DMS79 (cell line): ENCODE data around the gene NSG1.
A peak's percentile ranks its signal among the peaks of the same experiment; 100 is the strongest.

Experiments used
- DNase-seq: peaks from one replicate; lab custom pipeline; 2025; lab: John Stamatoyannopoulos, UW

The NSG1 gene

DNA sequence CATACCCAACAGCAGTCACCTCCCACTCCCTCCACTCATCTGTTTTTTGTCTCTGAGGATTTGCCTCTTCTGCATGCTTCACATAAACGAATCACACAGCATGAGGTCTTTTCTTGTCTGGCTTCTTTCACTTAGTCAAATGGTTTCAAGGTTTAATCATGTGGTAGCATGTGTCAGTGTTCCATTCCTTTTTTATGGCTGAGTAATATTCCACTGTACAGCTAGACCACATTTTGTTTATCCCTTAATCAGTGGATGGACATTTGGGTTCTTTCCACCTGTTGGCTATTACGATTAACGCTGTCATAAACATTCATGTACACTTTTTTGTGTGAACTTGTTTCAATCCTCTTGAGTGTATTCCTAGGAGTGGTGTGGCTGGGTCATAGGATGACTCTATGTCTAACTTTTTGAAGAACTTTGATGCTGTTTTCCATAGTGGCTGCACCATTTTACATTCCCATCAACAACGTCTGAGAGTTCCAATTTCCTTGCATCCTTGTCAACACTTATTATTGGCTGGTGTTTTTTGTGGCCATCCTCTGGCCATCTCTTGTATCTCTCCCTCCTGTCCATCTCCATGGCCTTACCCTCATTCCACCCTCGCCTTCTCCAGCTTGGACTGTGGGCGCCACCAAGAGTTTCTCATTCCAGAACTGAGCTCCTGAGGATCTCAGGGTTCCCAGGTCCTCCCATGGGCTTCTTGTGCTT lies 12.4 kb upstream of the NSG1 start:
- no peak for DNase-seq

DNA sequence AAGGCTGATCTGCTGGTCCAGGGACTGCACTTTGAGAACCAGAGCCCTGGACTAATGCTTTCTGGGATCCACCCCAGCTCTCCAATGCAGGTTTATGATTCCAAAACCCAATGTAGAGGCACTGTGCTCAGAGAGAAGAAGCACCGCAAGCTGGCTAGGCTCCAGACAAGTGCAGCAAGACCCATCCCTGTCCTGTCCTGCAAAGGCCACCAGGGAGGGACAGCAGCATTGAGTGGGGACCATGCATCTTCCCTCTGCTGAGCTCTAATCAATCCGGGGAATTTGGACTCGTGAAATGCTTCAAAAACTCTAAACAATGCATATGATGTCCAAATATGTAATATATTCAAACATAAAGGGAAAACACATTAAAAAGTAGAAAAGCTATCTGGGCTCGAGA lies 10.8 kb upstream of the NSG1 start:
- DNase-seq, result no peak

DNA sequence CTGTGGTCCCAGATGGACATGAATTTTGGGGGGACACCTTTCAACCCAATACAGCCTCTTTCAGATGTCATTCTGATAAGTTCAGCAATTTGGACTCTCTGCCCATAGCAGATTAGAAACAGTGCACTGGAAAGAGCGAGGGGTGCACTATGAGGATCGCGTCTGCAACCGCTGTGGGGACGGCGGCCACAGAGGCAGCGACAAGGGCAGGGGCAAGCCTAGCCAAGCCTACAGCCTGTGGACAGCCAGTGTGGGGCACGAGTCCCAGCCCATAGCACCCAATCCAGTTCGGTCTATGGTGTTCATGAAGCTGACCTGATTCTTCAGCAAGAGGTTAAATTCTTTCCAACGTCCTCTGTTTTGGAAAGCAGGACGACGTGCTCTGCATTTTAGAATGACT lies 9.7 kb upstream of the NSG1 start:
- no peak for DNase-seq

DNA sequence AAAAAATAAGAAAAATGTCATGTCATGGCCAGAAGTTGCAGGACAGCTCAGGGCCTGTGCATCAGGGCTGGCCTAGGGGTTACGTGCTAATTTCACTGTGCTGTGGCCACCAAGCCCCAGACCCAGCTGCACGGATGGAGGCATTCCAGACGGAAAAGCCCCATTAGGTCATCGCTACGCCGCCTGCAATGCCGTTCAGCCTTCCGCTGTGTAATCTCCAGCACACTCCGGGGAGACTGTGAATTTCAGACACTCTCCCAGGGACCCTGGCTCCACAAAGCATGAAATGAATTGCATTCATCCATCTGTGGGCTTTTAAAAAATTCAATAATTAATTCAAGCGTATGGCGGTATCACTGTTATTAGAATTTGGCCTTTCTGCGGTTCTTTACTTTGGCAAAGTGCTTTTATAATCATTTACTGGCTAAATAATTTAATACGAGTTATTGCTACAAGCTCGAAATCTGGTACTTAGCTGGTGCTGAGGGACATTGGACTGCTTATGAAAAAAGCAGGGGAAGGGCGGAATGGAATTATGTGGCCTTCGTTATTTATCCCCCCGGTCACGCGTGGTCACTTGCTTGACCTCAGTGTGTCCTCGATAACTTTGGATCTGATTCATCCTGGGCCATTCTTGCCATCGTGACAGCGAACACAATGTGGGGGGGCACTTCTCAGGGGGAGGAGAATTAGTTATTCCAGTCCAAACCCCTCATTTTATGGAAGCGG lies 9.0 kb upstream of the NSG1 start:
- no peak for DNase-seq

DNA sequence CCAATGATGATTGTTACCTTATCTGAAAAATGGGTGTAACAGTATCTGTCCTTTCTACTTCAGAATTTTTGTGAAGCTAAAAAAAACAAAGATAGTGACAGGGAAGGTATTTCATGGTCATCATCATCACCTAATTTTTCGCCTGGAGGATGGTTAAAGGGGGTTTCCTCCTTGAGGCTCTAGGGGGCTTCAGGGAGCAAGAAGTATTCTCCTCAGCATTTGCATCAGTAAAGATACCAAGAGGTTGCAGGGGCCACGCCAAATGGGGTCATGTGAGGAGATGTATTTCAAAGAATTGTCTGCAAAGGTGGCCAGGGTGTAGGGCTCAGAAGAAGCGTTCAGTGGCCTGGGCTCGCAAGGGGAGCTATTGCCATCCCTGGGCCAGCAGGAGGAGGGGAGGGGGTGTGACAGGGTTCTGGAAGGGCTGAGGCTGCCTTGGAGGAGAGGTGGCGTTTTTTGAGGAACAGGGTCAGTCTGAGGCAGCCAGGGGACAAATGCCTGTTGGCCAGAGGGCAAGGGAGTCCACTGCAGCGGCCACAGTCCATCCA lies 7.3 kb upstream of the NSG1 start:
- DNase-seq, result no peak

DNA sequence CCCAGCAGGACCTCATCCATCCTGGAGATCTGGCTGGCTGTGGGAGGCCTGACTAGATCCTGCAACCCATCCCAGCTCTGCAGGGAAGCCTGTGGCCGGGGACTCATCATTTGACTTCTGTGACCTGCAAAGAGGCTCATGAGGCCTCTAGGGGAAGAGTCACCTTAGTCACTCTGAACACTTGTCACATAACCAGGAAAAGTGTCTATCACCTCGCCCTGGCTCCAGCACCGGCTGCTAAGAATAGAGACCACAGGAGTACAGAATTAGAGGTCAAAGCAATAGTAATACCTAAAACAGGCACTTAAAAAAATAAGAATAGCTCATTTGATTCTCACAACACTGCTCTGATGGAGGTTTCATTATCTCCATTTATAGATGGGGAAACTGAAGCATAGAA lies 3.8 kb upstream of the NSG1 start:
- no peak for DNase-seq

DNA sequence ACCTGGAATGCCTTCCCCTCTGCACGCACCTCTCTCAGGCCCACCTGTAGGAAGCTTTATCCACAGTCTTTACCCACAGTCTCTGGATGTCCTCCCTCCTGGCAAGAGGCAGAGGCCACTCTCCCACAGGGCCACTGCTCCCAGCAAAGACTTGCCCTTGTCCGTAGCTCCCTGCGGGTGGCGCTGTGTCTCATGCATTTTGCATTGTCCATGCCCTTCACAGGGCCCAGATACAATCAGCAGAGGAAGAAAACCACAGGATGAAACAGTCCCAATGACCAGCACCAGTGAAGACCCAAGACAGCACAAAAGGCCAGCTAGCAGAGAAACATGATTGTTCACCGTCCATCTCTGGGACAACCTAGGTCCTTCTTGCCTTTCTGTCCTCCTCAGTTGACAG lies 2.1 kb upstream of the NSG1 start:
- DNase-seq, result no peak

DNA sequence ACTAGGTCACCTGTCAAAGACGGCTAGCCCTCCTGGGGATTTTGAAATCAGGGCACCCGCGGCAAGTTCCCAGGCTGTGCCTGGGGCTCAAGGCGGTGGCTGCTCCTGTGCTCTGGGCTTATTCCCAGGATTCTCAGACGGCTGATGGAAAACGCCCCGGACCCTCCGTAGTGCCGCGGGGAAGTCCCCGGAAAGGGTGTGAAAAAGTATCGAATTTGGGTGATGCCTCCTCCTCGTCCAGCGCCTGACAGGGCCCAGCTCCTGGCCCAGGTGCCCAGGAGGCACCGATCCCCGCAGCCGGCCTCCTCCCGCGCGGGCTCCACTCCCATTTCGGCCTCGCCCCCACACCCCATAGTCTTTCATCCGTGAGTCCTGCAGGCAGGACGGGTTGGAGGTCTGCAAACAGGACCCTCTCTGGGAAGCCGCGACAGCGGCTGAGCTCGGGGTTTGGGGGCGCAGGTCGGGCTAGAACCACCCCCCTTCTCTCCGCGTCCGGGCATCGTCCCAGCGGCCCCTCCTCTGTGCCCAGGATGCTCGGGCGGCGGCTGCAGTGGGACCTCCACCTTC lies 1.1 kb upstream of the NSG1 start:
- DNase-seq, result no peak

DNA sequence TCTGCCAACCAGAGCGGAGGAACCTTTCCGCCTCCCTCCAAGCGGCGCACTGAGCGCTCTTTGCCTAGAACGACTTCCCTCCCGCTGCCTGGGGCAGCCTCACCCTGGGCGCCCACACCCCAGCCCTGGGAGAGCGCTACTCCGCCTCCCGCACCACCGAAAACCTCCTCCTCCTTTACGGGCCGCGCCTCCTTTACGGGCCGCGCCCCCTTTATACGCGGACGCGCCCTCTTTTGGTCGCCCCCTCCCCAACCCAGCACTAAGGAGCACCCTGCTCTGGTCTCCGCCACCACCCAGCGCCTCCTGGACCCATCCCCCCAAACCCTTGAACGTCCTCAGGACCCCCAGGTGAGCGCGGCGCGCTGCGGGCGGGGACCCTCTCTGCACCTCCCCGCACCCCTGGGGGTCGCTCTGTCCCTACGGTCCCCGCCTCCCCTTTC lies 586 bp upstream of the NSG1 start:
- DNase-seq, result peak; percentile 4

DNA sequence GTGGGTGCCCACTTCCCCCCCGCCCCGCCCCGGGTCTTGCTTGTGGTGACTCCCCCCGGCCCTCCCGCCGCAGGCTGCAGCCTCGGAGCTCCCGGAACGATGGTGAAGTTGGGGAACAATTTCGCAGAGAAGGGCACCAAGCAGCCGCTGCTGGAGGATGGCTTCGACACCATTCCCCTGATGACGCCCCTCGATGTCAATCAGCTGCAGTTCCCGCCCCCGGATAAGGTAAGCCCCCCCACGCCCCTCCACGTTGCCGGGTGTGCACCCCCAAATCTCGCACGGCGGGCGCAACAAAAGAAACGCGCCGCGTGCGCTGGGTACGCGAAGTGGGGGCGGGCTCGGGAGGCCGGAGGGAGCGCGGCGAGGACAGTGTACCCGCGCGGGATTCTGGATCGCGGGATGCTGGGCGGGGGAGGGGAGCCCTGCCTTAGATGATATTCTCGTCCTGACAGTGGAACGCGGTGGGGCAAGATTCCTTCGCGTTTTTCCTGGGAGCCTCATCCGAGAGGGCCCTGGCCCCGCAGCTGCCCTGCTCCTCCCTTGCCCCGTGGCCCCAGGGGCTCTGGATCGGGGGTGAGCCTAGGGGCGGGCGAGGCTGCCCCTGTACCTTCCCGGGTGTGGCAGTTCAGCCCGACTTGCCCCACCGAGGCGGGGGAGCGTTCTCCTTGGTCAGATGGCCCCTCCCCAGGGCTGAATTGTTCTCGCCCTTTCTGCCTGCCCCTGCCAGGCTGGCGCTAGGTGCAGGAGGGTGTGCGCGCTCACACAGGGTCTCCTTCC lies 819 bp downstream of the NSG1 start:
- peak; percentile 10 for DNase-seq

DNA sequence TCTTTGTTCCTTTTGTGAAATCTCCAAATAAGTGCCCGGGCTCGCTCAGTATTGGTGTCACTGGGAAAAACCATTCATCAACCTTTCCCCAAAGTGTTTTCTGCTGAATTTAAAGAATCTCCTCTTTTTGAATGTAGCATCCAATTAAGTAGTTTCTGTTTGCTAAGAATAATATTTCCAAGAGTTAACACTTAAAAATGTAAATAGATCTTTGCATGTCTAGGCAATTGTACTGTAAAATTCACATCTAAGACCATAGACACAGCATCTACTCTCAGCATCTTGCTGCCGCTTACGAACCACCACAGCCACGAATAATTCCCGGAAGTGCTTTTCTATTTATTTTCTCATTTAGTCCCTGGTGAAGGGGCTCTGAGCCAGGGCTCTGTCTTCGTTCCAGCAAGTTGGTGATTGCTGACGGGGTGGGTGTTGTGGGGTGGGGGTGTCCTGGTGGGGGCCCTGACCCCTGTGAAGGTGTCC lies 1.4 kb downstream of the NSG1 start:
- DNase-seq, result no peak

DNA sequence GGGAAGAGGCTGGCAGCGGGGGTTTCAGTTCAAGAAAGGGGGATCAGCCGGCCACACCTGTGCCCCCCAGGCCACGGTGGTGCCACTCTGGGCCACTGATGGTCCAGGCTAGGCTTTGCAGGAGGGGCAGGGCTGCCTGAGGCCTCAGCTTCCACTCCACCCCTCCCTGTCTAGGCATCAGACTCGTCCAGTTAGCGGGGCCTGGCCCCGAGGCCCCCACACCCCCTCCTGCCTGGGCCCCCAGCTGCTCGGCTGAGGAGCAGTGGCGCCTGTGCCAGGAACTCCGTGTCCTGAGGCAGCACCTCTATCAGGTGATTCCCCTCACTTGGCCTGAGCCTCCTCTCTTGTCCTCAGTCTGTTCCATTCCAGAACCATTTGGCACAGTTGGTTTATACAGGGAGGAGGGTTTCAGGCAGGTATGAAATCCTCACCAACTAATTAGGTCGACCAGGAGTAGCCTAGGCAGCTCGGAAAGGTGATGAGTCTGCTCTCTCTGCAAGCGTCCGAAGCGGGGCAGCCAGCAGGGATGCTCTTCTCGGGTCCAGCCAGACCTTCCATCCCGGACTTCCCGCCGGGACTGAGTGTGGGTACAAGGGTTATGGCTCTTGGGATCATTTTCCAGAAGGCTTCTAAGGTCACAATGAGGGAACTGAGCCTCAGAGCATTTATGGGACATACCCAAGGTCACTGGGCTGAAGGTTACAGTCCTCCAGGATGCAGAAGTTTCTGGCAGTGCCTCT lies 2.1 kb downstream of the NSG1 start:
- no peak for DNase-seq

DNA sequence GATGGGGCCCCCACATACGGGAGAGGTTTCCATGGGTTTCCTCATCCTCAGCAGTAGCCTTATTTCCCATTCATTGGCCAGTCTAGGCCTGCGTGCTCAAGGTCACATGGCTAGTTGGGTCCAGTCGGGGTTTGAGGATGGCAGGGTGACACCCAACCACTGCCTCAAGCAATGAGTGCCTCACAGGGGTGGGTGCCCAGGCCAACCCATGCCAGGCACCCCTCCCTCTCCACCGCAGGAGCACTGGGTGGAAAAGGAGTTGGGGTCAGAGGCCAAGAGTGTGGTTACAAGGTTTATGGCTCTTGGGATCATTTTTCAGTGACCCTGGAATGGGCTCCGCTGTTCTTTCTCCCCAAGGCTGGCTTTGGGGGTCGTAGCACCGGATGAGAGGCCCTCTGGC lies 3.1 kb downstream of the NSG1 start:
- DNase-seq, result no peak

DNA sequence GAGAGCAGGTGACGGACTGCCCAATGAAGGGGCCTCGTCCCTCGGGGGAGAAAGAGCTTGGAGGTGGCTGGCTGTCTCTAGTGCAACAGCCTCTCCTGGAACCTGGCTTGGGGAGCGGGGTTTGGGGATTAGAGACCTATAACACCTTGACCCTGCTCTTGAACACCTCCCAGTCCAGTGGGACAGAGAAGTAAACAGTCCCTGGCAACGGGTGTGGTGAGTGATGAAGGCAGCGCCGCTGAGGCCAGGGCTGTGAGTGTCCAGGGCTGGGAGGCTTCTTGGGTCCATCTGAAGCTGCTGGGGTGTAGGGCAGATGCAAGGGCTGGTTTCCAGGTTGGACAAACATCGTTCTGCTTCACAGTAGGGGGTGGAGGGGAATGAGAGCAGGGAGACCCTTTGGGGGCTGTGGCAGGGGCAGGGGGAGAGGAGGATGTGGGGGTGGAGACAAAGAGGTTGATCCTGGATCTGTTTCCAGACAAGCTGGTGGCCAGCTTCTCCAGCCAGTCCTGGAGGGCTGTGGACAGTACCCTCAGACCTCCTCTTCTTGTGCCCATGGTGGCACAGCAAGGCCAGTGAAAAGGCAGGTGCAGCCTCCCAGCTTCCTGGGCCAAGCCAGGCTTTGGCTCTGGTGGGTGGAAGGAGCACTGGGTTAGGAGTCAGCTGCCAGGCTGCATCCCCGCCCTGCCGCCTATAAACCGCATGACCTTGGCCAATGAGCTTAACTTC lies 3.8 kb downstream of the NSG1 start:
- DNase-seq, result no peak

DNA sequence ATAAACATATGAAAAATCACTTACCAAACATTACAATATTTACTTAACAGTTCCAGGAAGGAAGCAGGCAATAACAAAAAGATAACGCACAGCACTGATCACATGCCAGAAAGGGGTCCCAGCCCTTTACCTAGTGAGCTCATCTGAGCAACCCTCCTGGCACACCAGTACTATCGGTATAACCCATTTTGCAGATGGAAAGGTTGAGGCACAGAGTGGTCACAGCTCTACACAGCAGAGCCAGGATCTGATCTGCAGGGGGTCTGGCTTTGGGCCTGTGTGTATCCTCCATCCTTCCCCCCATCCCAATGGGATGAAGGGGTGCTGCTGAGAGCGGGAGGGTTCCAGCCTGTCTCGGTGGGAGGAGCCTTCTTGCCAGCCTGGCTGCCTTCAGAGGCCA lies 5.0 kb downstream of the NSG1 start:
- no peak for DNase-seq

DNA sequence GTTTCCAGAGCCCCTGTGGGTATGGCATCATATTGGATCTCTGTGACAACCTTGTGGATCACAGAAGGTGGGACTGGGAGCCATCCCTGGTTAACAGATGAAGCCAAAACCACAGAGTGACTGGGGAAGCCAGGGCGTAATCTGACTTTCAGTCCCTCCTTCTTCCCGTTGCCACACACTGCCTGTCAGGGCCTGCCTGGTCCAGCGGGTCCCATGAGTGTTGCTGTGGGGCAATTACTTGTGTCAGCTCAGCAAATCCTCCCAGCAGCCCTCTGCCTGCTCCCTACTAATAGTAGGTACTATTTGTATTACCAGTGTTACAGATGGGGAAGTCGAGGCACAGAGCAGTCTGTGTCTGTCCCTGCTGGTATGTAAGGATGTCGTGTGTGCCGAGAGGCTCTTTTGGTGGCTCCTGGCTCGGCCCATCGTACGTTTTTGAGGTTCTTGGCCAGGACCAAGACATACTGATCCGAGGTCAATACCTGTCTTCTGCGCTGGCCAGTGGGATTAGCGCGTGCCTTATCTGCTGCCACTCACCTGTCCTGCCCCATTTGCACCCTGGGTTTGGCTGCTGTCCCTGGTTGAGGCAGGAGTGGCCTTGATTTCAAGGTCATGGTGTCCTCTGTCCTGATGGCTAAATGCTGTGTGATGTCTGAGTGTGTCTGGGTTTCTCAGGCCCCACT lies 5.7 kb downstream of the NSG1 start:
- DNase-seq, result no peak

DNA sequence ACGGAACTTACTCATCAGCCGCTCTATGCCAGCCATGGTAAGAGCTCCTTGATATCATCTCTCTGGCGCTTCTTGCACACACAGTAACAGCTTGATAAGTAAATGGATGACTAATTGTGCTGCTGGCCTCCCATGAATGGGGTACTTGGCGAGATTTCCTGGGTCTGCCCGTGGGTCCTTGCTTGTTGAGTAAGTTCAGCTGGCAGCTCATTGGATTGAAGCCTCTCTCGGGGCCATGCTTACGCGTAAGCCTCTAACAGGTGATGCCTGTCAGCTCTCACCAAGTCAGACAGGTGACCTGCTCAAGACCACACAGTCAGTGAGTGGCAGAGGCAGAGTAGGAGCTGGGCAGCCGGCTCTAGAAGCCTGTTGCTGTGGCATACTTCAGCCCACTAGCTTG lies 7.7 kb downstream of the NSG1 start:
- peak; percentile 9 for DNase-seq

DNA sequence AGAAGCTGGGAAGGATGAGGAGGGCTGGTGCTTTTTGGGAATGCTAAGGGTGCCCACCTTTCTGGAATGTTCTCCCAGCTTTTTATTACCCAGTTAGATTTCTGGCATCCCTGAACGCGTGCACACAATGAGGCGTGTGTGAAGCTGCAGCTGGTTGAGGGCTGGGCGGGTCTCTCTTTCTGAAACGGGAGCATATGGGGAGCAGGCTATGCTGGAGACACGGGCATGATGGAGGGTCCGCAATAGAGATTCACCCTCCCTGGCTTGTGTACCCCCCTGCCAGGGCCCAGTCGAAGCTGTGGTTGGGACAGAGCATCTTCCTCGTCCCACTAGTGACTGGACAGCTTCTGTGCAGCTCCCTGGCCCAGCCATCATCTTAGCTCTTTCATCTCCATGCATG lies 8.5 kb downstream of the NSG1 start:
- no peak for DNase-seq

DNA sequence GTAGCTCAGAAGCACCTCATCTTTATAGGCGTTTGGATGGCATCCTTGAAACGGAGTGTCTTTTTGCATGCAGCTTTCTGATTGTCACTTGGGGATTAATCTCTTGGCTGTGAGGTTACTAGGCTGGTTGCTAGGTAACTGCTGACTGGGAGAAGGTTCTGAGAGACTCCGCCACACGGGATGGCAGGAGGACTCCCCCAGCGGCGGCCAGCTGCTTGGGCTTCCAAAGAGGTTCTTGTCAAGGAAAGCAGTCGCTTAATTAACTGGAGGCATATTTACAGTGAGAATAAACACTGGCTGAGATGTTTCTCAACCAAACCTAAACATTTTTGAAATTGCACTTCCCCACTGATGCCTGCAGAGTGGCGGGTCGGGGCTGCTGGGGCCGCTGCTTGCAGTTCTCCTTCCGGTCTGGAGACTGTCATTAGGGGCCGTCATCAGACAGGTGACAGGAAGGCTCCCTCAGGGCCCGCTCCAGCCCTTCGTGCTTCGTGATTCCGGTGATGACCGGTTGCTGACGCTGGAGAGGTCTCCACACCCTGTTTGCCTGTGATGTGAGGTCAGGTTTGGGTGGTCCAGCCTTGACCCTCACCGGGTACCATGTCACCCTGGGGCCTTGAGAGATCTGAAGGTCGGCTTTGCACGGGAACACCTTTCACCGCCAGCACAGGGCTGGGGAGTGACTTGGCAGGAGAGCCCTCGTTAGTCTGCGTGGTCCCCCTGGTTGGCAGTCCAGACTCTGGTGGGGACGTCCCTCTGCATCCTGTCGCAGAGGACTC lies 9.1 kb downstream of the NSG1 start:
- peak; percentile 43 for DNase-seq
